GM18951 (cell line): ENCODE data around the gene WNK2.
"Not testable (repeated sequence)": the region's sequence is repeated elsewhere in the genome, so short reads cannot be mapped to it uniquely, and the experiment has no call there.

ENCODE experiments used
- POLR2A ChIP-seq: IDR thresholded peaks from 4 replicates; pipeline ENCODE4 v1.6.1; 2011; ENCODE audit warnings: mild to moderate bottlenecking; ENCODE audit not compliant: insufficient read length, insufficient read depth; ENCODE audit errors: extremely low read depth
- in situ Hi-C: fragments of 300-500 bp; cut with MboI; formaldehyde crosslinking; loops from one replicate; pipeline ENCODE4 v1.12.0; 2022; ENCODE audit warnings: low sequenced_read_pairs, mixed read lengths, inconsistent platforms; ENCODE audit not compliant: unreplicated experiment

The WNK2 gene

DNA sequence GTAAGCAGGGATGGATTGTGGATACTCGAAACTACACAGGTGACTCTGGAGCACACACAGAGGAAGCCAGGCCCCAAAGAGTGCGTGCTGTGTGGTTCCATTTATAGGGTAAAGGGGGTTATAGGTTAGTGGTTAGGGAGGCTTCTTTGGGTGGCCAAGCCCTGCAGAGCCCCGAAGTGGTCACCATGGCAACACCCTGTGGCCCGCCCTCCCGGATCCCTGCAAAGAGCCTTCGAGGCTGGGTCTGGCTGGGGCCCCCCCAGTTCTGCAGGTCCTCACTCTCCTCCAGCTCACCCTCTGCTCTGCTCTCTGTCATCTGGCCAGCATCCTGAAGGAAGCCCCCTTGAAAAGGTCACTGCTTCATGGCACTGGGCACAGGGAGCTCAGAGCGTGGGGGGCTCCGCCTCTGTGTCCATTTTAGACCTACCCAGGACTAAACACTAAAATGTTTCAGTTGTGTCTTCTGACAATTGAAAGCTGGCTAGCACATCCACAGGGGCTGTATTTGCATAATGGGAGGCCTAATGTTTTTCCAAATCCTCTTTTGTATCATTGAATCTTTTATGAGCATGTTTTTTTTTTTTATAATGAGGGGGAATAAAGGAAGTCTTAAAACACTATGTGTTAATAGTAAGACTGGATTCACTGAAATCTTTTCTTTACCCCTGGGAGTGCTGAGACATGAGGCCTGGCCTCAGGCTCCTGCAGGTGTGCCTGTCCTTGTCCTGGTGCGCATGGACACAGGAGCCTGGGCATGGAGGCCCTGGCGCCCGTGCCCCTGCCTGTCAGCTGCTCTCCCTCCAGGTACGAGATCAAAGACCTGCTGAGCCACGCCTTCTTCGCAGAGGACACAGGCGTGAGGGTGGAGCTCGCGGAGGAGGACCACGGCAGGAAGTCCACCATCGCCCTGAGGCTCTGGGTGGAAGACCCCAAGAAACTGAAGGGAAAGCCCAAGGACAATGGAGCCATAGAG is 55.3 kb downstream of the WNK2 start:
- TF ChIP-seq POLR2A = no peak
- in situ Hi-C loops = no loop called here

DNA sequence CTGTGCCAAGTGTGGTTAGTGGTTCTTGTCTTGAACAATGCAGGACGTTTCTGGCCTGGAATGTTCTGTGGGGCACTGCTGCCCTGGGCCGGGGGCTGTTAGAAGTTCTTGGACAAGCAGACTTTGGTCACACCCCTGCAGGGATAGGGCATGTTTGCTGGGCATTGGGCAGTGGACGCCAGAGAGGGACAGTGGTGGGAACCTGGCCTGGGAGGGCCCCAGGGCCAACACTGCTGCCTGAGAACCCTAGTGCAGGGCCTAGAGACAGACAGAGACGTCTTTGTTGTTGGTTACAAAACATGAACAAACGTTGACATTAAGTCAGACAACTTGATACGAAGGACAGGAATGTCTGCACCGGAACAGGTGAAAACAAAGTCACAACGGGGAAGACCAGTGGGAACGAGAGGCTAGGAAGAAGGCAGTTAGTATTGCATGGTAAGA is 57.0 kb downstream of the WNK2 start:
- no peak for TF ChIP-seq POLR2A
- in situ Hi-C loops = no loop called here

DNA sequence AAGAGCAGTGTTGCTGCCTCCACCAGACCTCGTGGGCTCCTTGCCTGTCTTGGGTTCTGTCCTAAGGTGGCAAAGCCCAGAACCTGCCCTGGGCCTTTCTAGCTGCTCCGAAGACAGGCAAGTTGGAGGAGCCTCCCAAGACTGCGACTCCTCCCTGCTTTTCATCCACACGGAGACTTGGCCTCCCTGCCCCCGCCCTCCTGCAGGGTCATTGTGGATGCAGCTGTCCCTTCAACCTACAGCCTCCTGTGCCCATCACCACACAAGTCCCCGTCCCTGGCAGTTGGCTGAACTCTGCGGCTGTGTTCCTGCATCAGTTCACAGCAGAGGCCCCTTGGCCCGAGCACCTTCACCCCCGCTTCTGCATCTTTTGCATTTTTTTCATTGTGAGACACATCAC is 59.2 kb downstream of the WNK2 start:
- in situ Hi-C loops = no loop called here
- no peak for TF ChIP-seq POLR2A

DNA sequence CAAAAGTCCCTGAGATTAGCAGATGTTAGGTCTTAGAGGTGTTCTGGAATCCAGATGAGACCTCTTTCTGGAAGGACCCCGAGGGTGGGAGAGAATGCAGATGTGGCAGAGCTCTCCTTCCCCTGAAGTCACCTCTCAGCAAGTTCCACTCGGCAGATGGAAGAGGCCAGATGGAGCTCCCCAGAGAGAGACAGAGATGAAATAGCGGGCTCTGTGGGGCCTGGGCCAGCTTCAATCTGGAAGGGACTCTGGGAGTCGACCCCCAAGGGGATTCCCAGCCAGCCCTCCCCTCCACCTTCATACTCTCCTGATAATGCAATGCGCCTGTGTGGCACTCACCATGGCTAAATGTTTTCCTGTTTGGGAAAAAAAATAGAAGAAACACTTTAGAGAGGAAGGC is 60.2 kb downstream of the WNK2 start:
- in situ Hi-C loops = no loop called here
- TF ChIP-seq POLR2A = no peak

DNA sequence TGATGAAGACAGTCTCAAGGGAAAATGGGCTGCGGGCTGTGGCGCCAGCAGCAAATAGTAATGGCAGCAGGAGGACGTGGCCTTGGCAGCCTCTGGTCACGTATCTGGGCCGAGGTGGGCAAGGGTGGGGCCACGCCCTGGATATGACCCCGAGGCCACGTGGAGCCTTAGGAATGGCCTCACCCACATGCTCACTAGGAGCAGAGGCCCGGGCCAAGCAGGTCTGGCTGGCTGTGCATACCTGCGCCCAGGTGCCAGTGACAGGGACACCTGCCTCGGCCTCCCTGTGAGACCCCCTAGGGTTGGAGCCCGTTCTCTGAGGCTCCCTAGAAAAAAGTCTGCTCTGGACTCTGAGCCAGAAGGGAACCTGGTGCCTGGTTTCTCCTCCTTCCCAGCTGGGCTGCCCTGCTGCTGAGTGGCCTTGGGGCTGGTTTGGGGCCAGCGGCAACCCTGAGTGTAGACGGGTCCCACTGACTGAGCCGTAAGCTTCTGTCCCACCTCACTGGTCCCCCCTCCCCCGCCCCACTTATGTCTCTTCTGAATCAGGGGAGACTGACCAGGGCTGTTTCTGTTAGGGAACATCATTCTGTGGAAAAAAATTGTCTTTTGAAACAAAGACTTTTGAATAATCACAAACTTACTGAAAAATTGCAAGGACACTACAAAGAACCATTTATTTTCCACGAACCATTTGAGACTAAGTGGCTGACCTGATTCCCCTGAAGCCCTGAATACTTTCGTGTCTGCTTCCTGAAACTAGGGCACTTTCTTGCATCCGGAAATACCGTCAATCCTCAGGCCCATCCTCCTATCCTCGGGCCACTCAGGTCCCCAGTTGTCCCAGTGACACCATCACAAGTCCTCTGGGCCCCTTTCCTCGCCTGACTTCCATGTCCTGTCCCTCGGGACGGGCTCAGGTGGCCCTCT is 60.8 kb downstream of the WNK2 start:
- in situ Hi-C loops = no loop called here

DNA sequence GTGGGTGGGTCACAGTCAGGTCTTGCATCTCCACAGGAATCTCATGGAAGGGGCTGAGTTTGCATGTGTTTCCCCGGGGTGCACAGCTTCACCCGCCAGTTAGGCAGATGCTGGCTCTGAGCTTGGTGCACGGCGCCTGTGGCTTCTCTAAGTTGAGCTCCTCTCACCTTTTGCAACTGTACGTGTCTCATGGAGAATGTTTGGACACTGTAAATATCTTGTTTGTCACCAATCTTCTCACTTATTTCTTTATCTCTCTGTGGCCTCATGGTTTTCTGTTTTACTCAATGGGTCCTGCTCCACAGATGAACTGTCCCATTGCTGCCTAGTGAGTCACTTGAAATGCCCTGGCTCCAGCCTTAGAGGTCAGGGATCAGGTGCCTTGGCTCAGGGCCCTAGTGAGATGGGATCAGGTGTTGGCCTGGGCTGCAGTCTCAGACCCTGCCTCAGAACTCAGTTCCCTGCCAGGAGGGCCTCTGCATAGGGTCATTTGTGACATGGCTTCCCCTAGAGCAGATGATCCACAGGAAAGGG is 61.6 kb downstream of the WNK2 start:
- in situ Hi-C loops = no loop called here
- TF ChIP-seq POLR2A = no peak

More for the DNA sequence above, 60.8 kb downstream of the WNK2 start:
- TF ChIP-seq POLR2A = no peak

DNA sequence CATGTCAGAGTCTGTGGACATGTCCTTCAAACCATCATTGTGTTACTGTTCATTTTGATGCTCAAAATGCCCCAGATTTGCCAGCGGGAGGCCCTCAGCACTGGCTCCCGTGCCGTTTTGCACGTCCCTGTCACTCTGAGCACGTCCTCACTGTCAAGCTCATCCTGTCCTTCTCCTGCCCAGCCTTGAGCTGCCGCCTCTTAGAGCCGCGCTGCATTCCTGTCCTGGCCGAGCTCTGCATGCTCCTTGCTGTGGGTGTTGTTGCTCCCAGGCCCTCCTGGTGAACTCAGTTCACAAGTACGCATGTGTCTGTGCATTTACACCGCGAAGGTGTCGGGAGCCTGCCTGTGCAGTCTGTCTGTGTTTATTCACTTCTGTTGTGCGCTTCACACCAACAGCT is 62.2 kb downstream of the WNK2 start:
- TF ChIP-seq POLR2A = no peak
- in situ Hi-C loops = no loop called here

DNA sequence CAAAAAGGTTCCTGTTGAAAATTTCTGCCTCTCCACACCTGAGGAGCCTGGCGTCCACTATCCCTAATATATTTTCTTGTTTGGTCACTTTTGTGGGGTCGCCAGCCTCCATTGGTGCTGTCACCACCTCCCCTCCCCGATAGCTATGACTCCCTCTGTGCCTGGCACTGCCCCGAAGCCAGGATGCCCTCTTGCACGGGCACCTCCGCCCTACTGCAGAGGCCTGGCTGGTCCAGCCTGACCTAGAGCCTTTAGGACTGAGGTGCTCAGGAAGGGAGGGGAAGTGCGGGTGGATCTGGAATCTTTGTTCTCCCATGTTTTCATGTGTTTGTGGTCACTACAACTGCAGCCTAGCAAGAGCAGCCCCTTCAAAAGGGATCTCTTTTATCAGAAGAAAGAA is 62.6 kb downstream of the WNK2 start:
- in situ Hi-C loops = no loop called here
- TF ChIP-seq POLR2A = no peak

DNA sequence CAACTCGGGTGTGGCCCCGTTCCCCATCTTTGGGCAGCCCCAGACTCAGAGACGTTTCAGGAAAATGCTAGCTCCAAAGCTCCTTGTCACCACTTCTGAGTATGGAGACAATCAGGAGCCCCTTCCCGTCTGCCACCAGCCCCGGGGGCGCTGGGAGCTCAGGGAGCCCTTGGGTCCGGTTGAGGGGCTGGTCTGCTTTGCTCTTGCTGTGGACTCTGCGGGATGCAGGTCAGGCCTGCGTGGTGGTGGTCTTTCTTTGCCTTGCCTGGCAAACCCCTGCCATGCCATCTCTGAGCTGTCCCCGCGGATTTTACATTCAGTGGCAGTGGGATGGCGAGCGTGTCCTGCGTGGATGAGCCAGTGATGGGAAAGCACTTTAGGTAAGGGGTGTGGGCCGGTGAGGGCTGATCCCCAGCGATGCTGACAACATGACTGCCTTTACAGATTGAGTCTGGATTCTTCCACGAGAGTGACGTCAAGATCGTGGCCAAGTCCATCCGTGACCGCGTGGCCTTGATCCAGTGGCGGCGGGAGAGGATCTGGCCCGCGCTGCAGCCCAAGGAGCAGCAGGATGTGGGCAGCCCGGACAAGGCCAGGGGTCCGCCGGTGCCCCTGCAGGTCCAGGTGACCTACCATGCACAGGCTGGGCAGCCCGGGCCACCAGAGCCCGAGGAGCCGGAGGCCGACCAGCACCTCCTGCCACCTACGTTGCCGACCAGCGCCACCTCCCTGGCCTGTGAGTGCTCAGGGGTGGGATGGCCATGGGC is 63.3 kb downstream of the WNK2 start:
- in situ Hi-C loops = no loop called here
- TF ChIP-seq POLR2A = no peak

DNA sequence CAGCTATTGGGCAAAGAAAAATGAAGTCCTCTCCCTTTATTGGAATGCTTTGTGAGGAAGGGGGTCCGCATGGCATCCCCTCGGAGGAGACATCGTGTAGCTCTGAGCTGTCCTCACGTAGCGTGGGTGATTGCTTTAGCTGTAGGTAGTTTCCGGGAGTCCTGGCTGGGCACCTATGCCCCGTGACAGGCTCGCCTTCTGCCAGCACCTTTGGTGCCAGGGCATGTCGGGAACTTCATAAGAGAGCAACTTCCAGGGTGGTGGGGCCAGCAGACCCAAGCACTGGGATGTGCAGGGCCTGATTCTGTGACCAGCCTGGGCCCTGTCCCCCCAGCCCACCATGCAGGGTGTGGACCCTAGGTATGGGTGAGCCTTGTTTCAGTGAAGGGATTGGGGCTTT is 64.0 kb downstream of the WNK2 start:
- in situ Hi-C loops = no loop called here
- no peak for TF ChIP-seq POLR2A

DNA sequence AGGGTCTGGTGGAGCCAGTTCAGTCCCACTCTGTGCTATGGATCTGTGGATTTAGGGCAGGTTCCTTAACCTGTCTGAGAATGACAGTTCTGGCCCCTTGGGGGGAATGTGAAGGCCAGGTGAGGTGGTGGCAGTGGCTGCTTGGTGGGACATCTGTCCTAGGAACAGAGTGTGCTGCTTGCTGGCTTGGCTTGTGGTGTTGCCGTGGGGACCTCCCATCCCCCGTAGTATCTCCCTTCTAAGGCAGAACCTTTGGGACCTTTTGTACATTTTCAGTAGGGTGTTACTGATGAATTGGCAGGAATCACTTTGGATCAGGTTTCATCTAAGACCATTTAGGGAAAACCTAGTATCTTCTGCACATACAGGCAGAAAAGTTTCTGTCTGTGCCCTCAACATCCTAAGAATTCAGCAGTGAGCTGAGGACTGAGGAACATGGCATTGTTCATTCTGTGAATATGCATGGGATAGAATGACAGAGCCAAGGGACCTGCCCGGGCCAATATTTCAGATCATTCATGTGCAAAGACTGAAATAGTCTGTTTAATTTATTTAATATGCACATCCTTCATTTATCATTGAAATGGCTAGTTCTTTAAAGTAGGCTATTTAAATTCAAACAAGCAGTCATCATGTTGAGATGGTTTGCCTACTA is 64.6 kb downstream of the WNK2 start:
- in situ Hi-C loops = no loop called here
- no peak for TF ChIP-seq POLR2A

DNA sequence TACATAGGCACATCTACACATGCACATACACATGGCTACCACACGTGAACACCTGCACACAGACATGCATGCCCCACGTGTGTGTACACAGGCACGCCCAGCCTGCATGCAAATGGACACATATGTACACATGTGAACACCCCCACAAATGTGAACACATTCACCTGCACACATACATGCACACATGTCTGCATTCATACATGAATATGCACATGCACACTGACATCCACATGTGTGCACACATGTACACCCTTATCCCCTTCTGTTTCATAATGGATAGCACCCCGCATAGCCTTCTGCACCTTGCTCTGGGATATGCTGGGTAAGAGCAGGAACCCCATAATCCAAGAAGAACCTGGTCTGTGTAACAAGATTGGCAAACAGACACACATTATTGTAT is 66.2 kb downstream of the WNK2 start:
- TF ChIP-seq POLR2A = no peak
- in situ Hi-C loops = no loop called here

DNA sequence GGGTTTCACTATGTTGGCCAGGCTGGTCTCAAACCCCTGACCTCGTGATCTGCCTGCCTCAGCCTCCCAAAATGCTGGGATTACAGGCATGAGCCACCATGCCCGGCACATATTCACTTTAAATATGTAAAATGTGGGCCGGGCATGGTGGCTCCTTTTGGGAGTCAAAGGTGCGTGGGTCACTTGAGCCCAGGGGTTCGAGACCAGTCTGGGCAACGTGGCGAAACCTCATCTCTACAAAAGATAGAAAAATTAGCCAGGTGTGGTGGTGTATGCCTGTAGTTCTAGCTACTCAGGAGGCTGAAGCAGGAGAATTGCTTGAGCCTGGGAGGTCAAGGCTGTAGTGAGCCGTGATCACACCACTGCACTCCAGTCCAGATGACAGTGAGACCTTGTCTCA is 67.4 kb downstream of the WNK2 start:
- in situ Hi-C loops = not testable (repeated sequence)
